Measurements from ENCODE around the gene WAS. TPM values are rescaled to one million over a fixed set of nuclear protein-coding genes. Genes with fewer than 3 reads are reported as not detected.
"Not testable (repeated sequence)": the region's sequence is repeated elsewhere in the genome, so short reads cannot be mapped to it uniquely, and the experiment has no call there.

WAS gene
- total RNA-seq, 2 experiments from 2014 or later: 81.6 to 81.9 TPM

DNA sequence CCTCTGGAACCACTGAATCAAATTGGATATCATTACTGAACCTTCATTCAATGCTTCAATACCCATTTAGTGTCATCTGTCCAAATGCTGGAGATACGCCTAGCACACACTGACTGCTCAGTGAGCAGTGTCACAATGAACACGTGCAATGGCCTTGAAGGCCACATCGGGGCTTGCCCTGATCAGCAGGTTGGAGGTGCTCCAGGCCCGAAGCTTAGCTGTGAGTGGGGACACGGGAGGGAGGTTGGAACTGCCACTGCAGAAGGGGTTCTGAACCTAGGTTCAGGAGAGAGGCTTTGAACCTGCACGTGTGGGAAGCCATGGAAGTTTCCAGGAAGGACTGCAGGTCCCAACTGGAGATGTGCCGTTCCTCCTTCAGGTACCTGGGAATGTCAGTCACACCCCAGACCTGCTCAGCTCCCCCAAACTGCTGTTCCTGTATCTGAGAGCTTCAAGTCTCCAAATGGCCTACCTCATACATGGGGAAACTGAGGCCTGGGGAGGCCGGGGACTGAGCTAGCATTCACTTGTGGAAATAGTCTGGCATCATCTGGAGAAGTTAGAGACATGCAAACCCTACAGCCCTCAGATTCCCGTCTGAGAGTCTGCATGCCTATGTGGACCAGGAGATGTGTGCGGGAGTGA is 1.9 kb upstream of the WAS start:
- no peak for DNase-seq
- no peak for TF ChIP-seq CTCF (IDR thresholded peaks at IDR 0.05)
- H3K36me3 Mint-ChIP-seq (ENCODE audit: low read depth): peaks cover 29% of the 10 kb centered on the region
- no peak overlapping the region for H3K4me3 Mint-ChIP-seq
- ChIA-PET CTCF (no interaction called here), POLR2A (interaction anchor here (1.3 kb wide), 1 partner anchor 15 kb away, joined by 5 read pairs; the partner anchor contains the start of gene SUV39H1)
- H3K4me1 Mint-ChIP-seq (ENCODE audit: low read depth): peaks cover 52% of the 10 kb centered on the region
- H3K27ac Mint-ChIP-seq: peak overlapping the region; percentile 67
- H3K27me3 Mint-ChIP-seq: no peaks in the 10 kb centered on the region
- no peak for ATAC-seq
- intact Hi-C loops (cut with micrococcal nuclease): loop anchor here (5.0 kb wide), 1 partner anchor 56 kb away; no protein-coding TSS in a partner anchor
- no peaks in the 10 kb centered on the region for H3K9me3 Mint-ChIP-seq

- POLR2A ChIA-PET: interaction anchor here (0.9 to 1.4 kb wide), 5 partner anchors 13 to 260 kb away, joined by 3 to 10 read pairs (median 6); partner anchors contain the start of gene SUV39H1
- not testable (repeated sequence) for DNase-seq, ATAC-seq, H3K27me3 Mint-ChIP-seq, H3K9me3 Mint-ChIP-seq
- intact Hi-C loops (cut with micrococcal nuclease): loop anchor here (5.0 kb wide), 1 partner anchor 55 kb away; no protein-coding TSS in a partner anchor
- H3K27ac Mint-ChIP-seq: peak overlapping the region; percentile 98
- peaks cover 40% of the 10 kb centered on the region for H3K36me3 Mint-ChIP-seq (ENCODE audit: low read depth)
- H3K4me3 Mint-ChIP-seq: peak overlapping the region; percentile 80
- peaks cover 57% of the 10 kb centered on the region for H3K4me1 Mint-ChIP-seq (ENCODE audit: low read depth)
- CTCF ChIA-PET: interaction anchor here (0.6 to 2.2 kb wide), 3 partner anchors 13 to 199 kb away, joined by 3 to 5 read pairs (median 4); partner anchors contain the start of genes HDAC6 and SUV39H1
Observed at GRCh38 chrX:48682795-48683194, 804 bp upstream of the WAS start.

DNA sequence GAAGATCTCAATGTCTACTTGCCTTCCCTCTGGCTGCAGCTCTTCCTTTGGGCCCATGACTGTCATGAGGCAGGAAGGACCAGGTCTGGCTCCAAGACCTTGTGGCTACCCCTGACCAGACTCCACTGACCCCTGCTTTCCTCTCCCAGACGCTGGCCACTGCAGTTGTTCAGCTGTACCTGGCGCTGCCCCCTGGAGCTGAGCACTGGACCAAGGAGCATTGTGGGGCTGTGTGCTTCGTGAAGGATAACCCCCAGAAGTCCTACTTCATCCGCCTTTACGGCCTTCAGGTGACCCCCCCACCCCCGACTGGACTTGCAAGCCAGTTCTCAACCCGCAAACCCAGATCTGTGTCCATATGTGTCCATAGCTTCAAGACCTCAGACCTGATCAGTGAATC is 535 bp downstream of the WAS start:
- intact Hi-C loops (cut with micrococcal nuclease): loop anchor here (5.0 kb wide), 1 partner anchor 53 kb away; no protein-coding TSS in a partner anchor
- peaks cover 49% of the 10 kb centered on the region for H3K4me1 Mint-ChIP-seq (ENCODE audit: low read depth)
- H3K27ac Mint-ChIP-seq: peak overlapping the region; percentile 98
- DNase-seq: no peak
- H3K4me3 Mint-ChIP-seq: peak overlapping the region; percentile 80
- no peak for ATAC-seq
- no peaks in the 10 kb centered on the region for H3K27me3 Mint-ChIP-seq
- peaks cover 42% of the 10 kb centered on the region for H3K36me3 Mint-ChIP-seq (ENCODE audit: low read depth)
- TF ChIP-seq CTCF (IDR thresholded peaks at IDR 0.05): no peak
- POLR2A ChIA-PET: interaction anchor here (0.6 to 1.4 kb wide), 7 partner anchors 12 to 258 kb away, joined by 3 to 10 read pairs (median 3); partner anchors contain the start of gene SUV39H1
- no peaks in the 10 kb centered on the region for H3K9me3 Mint-ChIP-seq
- CTCF ChIA-PET: interaction anchor here (1.5 to 2.2 kb wide), 2 partner anchors 12 to 118 kb away, joined by 4 to 5 read pairs; partner anchors contain the start of genes HDAC6 and SUV39H1

DNA sequence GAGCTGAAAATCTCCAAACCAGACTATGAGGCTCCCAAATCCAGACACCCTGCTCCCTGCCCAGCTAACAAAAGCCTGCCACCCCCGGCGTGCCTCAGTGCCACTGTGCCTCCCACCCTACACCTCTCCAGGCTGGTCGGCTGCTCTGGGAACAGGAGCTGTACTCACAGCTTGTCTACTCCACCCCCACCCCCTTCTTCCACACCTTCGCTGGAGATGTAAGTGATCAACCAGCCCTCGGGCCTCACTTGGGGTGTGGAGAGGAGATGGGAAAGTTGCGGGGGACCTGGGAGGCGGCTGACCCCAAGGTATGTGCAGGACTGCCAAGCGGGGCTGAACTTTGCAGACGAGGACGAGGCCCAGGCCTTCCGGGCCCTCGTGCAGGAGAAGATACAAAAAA is 1.8 kb downstream of the WAS start:
- POLR2A ChIA-PET: interaction anchor here (0.7 kb wide), 1 partner anchor 9 kb away, joined by 3 read pairs; no protein-coding TSS in a partner anchor
- H3K4me3 Mint-ChIP-seq: peak overlapping the region; percentile 80
- H3K27ac Mint-ChIP-seq: peak overlapping the region; percentile 98
- peaks cover 42% of the 10 kb centered on the region for H3K4me1 Mint-ChIP-seq (ENCODE audit: low read depth)
- no peaks in the 10 kb centered on the region for H3K9me3 Mint-ChIP-seq
- H3K27me3 Mint-ChIP-seq: no peaks in the 10 kb centered on the region
- intact Hi-C loops (cut with micrococcal nuclease): no loop called here
- CTCF ChIA-PET: no interaction called here
- TF ChIP-seq CTCF (IDR thresholded peaks at IDR 0.05): no peak
- ATAC-seq: no peak
- H3K36me3 Mint-ChIP-seq (ENCODE audit: low read depth): peaks cover 43% of the 10 kb centered on the region
- DNase-seq: no peak

DNA sequence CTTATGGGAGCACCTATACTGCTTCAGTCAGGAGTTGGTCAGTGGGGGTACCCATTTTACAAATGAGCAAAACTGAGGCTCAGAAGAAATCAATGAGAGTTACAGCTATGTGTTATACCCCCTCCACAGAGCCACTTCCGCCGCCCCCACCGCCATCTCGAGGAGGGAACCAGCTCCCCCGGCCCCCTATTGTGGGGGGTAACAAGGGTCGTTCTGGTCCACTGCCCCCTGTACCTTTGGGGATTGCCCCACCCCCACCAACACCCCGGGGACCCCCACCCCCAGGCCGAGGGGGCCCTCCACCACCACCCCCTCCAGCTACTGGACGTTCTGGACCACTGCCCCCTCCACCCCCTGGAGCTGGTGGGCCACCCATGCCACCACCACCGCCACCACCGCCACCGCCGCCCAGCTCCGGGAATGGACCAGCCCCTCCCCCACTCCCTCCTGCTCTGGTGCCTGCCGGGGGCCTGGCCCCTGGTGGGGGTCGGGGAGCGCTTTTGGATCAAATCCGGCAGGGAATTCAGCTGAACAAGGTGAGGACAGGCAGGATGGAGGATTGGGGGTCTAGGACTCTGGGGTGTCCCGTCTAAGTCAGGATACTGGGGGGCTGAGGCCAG is 5.0 kb downstream of the WAS start:
- no peak overlapping the region for H3K4me3 Mint-ChIP-seq
- H3K9me3 Mint-ChIP-seq: no peaks in the 10 kb centered on the region
- POLR2A ChIA-PET: interaction anchor here (1.3 kb wide), 1 partner anchor 10 kb away, joined by 6 read pairs; no protein-coding TSS in a partner anchor
- H3K27me3 Mint-ChIP-seq: no peaks in the 10 kb centered on the region
- CTCF ChIA-PET: no interaction called here
- H3K4me1 Mint-ChIP-seq (ENCODE audit: low read depth): peaks cover 30% of the 10 kb centered on the region
- no peak for ATAC-seq
- DNase-seq: no peak
- TF ChIP-seq CTCF (IDR thresholded peaks at IDR 0.05): no peak
- no peak overlapping the region for H3K27ac Mint-ChIP-seq
- intact Hi-C loops (cut with micrococcal nuclease): no loop called here
- peaks cover 48% of the 10 kb centered on the region for H3K36me3 Mint-ChIP-seq (ENCODE audit: low read depth)

Measured in activated CD8-positive, alpha-beta T cell treated with anti-CD3 and anti-CD28 coated beads for 36 hours (primary cell).